Tibial artery (tissue), 4 donors: ENCODE data around the gene ADAMTS2.

Source experiments
- DNase-seq, 2 donors: peaks; one replicate each; pipeline ENCODE4 v3.0.0-alpha.2; 2019
- H3K27ac ChIP-seq, 2 donors: fragments of 200-600 bp; sonication (generic) in 1 of 2; 1 replicate in 1 of 2; 2 replicates in 1 of 2; pipeline ENCODE4 v1.5.1; 2018 to 2019; ENCODE audit warnings: mild to moderate bottlenecking in 1 of 2
- H3K27me3 ChIP-seq, 2 donors: fragments of 200-600 bp; sonication (generic) in 1 of 2; one replicate each; pipeline versions ENCODE4 v1.5.1 to v1.6.0; 2016 to 2019
- H3K36me3 ChIP-seq, 3 donors: fragments of 200-600 bp; sonication (generic) in 2 of 3; one replicate each; pipeline ENCODE4 v1.5.1; 2016 to 2019; ENCODE audit warnings: mild to moderate bottlenecking in 2 of 3
- H3K4me1 ChIP-seq, 4 donors: fragments of 200-600 bp; sonication (generic) in 2 of 4; 1 replicate in 3 of 4; 2 replicates in 1 of 4; pipeline ENCODE4 v1.5.1; 2016 to 2019
- H3K4me3 ChIP-seq, 2 donors: fragments of 200-600 bp; sonication (generic) in 1 of 2; 1 replicate in 1 of 2; 2 replicates in 1 of 2; pipeline ENCODE4 v1.5.1; 2018 to 2019; ENCODE audit warnings: mild to moderate bottlenecking in 2 of 2
- H3K9me3 ChIP-seq, 3 donors: fragments of 200-600 bp; sonication (generic) in 1 of 3; one replicate each; pipeline ENCODE4 v1.5.1; 2016 to 2019
- intact Hi-C: fragments of 100-400 bp; cut with DNase I; formaldehyde crosslinking; loops from one replicate; pipeline ENCODE4 v1.15.0; 2023; ENCODE audit warnings: low total_unique reads
- TF ChIP-seq, protein P1 (sequence below), 2 experiments: fragments of 200-600 bp in 1 of 2; fragments of 450-650 bp in 1 of 2; IDR thresholded peaks; one replicate each; pipeline ENCODE4 v1.5.1; 2017 to 2019; ENCODE audit warnings: antibody characterized with exemption in 2 of 2, mild to moderate bottlenecking in 1 of 2, moderate library complexity in 1 of 2

ADAMTS2 gene

GRCh38 chr5:179344431-179345182, 654 bp downstream of the ADAMTS2 start:
- no peak for DNase-seq
- H3K4me3 ChIP-seq: peak overlapping the region; percentile 71 to 75
- peaks cover 0 to 38% (median 24%) of the 10 kb centered on the region in 4 donors for H3K4me1 ChIP-seq
- no peaks in the 10 kb centered on the region for H3K27me3 ChIP-seq
- peak overlapping the region; percentile 59 to 72 for H3K27ac ChIP-seq
- H3K9me3 ChIP-seq: no peaks in the 10 kb centered on the region
- no peaks in the 10 kb centered on the region for H3K36me3 ChIP-seq
- intact Hi-C loops: loop anchor here (1.0 to 10.0 kb wide), 2 partner anchors 150 to 176 kb away; no protein-coding TSS in a partner anchor
- TF ChIP-seq, protein P1, sequence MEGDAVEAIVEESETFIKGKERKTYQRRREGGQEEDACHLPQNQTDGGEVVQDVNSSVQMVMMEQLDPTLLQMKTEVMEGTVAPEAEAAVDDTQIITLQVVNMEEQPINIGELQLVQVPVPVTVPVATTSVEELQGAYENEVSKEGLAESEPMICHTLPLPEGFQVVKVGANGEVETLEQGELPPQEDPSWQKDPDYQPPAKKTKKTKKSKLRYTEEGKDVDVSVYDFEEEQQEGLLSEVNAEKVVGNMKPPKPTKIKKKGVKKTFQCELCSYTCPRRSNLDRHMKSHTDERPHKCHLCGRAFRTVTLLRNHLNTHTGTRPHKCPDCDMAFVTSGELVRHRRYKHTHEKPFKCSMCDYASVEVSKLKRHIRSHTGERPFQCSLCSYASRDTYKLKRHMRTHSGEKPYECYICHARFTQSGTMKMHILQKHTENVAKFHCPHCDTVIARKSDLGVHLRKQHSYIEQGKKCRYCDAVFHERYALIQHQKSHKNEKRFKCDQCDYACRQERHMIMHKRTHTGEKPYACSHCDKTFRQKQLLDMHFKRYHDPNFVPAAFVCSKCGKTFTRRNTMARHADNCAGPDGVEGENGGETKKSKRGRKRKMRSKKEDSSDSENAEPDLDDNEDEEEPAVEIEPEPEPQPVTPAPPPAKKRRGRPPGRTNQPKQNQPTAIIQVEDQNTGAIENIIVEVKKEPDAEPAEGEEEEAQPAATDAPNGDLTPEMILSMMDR (IDR thresholded peaks at IDR 0.05): no peak

GRCh38 chr5:179343719-179344430, 1.4 kb downstream of the ADAMTS2 start:
- peak overlapping the region; percentile 59 to 72 for H3K27ac ChIP-seq
- intact Hi-C loops: loop anchor here (1.0 to 10.0 kb wide), 3 partner anchors 79 to 176 kb away; no protein-coding TSS in a partner anchor
- H3K4me1 ChIP-seq: peaks cover 0 to 38% (median 24%) of the 10 kb centered on the region in 4 donors
- TF ChIP-seq, protein P1 (IDR thresholded peaks at IDR 0.05): peak; percentile 63
- no peaks in the 10 kb centered on the region for H3K9me3 ChIP-seq
- peak in 1 of 2 donors; percentile 78 for DNase-seq
- H3K27me3 ChIP-seq: no peaks in the 10 kb centered on the region
- H3K36me3 ChIP-seq: no peaks in the 10 kb centered on the region
- H3K4me3 ChIP-seq: peak overlapping the region; percentile 71 to 75

- TF ChIP-seq, protein P1 (IDR thresholded peaks at IDR 0.05): no peak
- H3K27ac ChIP-seq: peak overlapping the region in 1 of 2 donors; percentile 72
- DNase-seq: no peak
- no peaks in the 10 kb centered on the region for H3K9me3 ChIP-seq
- intact Hi-C loops: loop anchor here (2.0 to 10.0 kb wide), 2 partner anchors 78 to 152 kb away; no protein-coding TSS in a partner anchor
- no peaks in the 10 kb centered on the region for H3K27me3 ChIP-seq
- no peaks in the 10 kb centered on the region for H3K36me3 ChIP-seq
- H3K4me1 ChIP-seq: peaks cover 0 to 38% (median 24%) of the 10 kb centered on the region in 4 donors
- peak overlapping the region; percentile 71 to 75 for H3K4me3 ChIP-seq
These were observed 2.1 kb downstream of the ADAMTS2 start for GRCh38 chr5:179343021-179343718.

GRCh38 chr5:179342577-179342976, 2.7 kb downstream of the ADAMTS2 start:
- H3K27me3 ChIP-seq: no peaks in the 10 kb centered on the region
- intact Hi-C loops: loop anchor here (2.0 to 10.0 kb wide), 2 partner anchors 78 to 152 kb away; no protein-coding TSS in a partner anchor
- no peaks in the 10 kb centered on the region for H3K9me3 ChIP-seq
- DNase-seq: peak in 1 of 2 donors; percentile 81
- peak overlapping the region; percentile 71 to 75 for H3K4me3 ChIP-seq
- H3K4me1 ChIP-seq: peaks cover 0 to 38% (median 24%) of the 10 kb centered on the region in 4 donors
- H3K36me3 ChIP-seq: no peaks in the 10 kb centered on the region
- TF ChIP-seq, protein P1 (IDR thresholded peaks at IDR 0.05): peak; percentile 56
- H3K27ac ChIP-seq: peak overlapping the region; percentile 9 to 28

DNA sequence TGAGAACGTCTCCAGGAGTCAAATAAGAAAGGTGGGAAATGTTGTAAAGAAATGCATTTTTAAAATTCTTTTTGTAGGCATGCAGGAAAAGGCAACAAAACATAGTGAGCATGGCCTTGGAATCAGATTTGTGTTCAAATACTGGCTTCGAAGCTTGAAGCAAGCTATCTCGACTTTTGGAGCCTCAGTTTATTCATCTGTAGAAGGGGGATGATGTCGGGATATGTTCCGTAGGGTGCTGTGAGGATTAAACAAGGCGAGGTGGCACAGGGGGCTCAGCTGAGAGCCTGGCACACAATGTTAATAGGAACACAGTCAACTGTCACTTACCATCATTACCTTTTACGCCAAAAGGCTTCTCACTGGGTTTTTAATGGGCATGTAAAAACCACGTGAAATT, 4.8 kb downstream of the ADAMTS2 start:
- Histone ChIP-seq H3K36me3 (no peaks in the 10 kb centered on the region), H3K4me3 (no peak overlapping the region), H3K27me3 (no peaks in the 10 kb centered on the region), H3K27ac (no peak overlapping the region), H3K4me1 (peaks cover 0 to 32% (median 21%) of the 10 kb centered on the region in 4 donors), H3K9me3 (no peaks in the 10 kb centered on the region)
- no peak for DNase-seq
- intact Hi-C loops: loop anchor here (10.0 kb wide), 1 partner anchor 154 kb away; no protein-coding TSS in a partner anchor
- TF ChIP-seq, protein P1 (IDR thresholded peaks at IDR 0.05): no peak
